ENCODE data around the gene THRB.
"Not testable (repeated sequence)": the region's sequence is repeated elsewhere in the genome, so short reads cannot be mapped to it uniquely, and the experiment has no call there.

Gene THRB

GRCh38 chr3:24420224-24420623, 74.4 kb downstream of the THRB start:
- H3K4me1 ChIP-seq, result no peaks in the 10 kb centered on the region
- H3K27me3 ChIP-seq (ENCODE audit: control insufficient read depth, insufficient read depth, low read length), result no peaks in the 10 kb centered on the region
- H3K36me3 ChIP-seq (ENCODE audit: control insufficient read depth, insufficient read depth, low read length), result no peaks in the 10 kb centered on the region
- no peak overlapping the region for H2AFZ ChIP-seq
- no peak overlapping the region for H3K4me2 ChIP-seq (ENCODE audit: low read length)
- no peak overlapping the region for H3K27ac ChIP-seq
- H3K79me2 ChIP-seq, result peaks cover 2% of the 10 kb centered on the region
- H3K9ac ChIP-seq, result no peak overlapping the region
- no peak for TF ChIP-seq CTCF (IDR thresholded peaks at IDR 0.05)
- no peaks in the 10 kb centered on the region for H3K9me3 ChIP-seq (ENCODE audit: control insufficient read depth, low read length)
- no peak overlapping the region for H3K4me3 ChIP-seq (ENCODE audit: low read depth, low read length)

GRCh38 chr3:24419067-24419791, 75.4 kb downstream of the THRB start:
- H3K4me3 ChIP-seq (ENCODE audit: low read depth, low read length), result no peak overlapping the region
- no peaks in the 10 kb centered on the region for H3K27me3 ChIP-seq (ENCODE audit: control insufficient read depth, insufficient read depth, low read length)
- no peak overlapping the region for H3K4me2 ChIP-seq (ENCODE audit: low read length)
- H3K36me3 ChIP-seq (ENCODE audit: control insufficient read depth, insufficient read depth, low read length), result no peaks in the 10 kb centered on the region
- H3K9me3 ChIP-seq (ENCODE audit: control insufficient read depth, low read length), result no peaks in the 10 kb centered on the region
- H2AFZ ChIP-seq, result no peak overlapping the region
- H3K79me2 ChIP-seq, result peaks cover 2% of the 10 kb centered on the region
- H3K9ac ChIP-seq, result no peak overlapping the region
- no peak for TF ChIP-seq CTCF (IDR thresholded peaks at IDR 0.05)
- no peak overlapping the region for H3K27ac ChIP-seq
- no peaks in the 10 kb centered on the region for H3K4me1 ChIP-seq

- H2AFZ ChIP-seq, result no peak overlapping the region
- H3K9me3 ChIP-seq (ENCODE audit: control insufficient read depth, low read length), result no peaks in the 10 kb centered on the region
- H3K27ac ChIP-seq, result no peak overlapping the region
- H3K4me2 ChIP-seq (ENCODE audit: low read length), result no peak overlapping the region
- H3K9ac ChIP-seq, result no peak overlapping the region
- H3K4me3 ChIP-seq (ENCODE audit: low read depth, low read length), result no peak overlapping the region
- no peaks in the 10 kb centered on the region for H3K36me3 ChIP-seq (ENCODE audit: control insufficient read depth, insufficient read depth, low read length)
- TF ChIP-seq CTCF (IDR thresholded peaks at IDR 0.05), result no peak
- H3K79me2 ChIP-seq, result peaks cover 2% of the 10 kb centered on the region
- no peaks in the 10 kb centered on the region for H3K27me3 ChIP-seq (ENCODE audit: control insufficient read depth, insufficient read depth, low read length)
- H3K4me1 ChIP-seq, result no peaks in the 10 kb centered on the region
Measured at GRCh38 chr3:24417730-24418129, 76.9 kb downstream of the THRB start.

- Histone ChIP-seq H3K4me2 (ENCODE audit: low read length) (no peak overlapping the region), H3K27ac (no peak overlapping the region), H3K9me3 (ENCODE audit: control insufficient read depth, low read length) (no peaks in the 10 kb centered on the region), H3K4me1 (no peaks in the 10 kb centered on the region), H3K36me3 (ENCODE audit: control insufficient read depth, insufficient read depth, low read length) (no peaks in the 10 kb centered on the region), H3K79me2 (peaks cover 2% of the 10 kb centered on the region), H3K27me3 (ENCODE audit: control insufficient read depth, insufficient read depth, low read length) (no peaks in the 10 kb centered on the region), H2AFZ (no peak overlapping the region), H3K4me3 (ENCODE audit: low read depth, low read length) (no peak overlapping the region), H3K9ac (no peak overlapping the region)
- TF ChIP-seq CTCF (IDR thresholded peaks at IDR 0.05), result no peak
Measured at GRCh38 chr3:24416224-24416623, 78.4 kb downstream of the THRB start.

GRCh38 chr3:24415824-24416223, 78.8 kb downstream of the THRB start:
- no peak overlapping the region for H2AFZ ChIP-seq
- H3K9me3 ChIP-seq (ENCODE audit: control insufficient read depth, low read length), result no peaks in the 10 kb centered on the region
- no peak overlapping the region for H3K9ac ChIP-seq
- TF ChIP-seq CTCF (IDR thresholded peaks at IDR 0.05), result no peak
- no peak overlapping the region for H3K4me3 ChIP-seq (ENCODE audit: low read depth, low read length)
- H3K27me3 ChIP-seq (ENCODE audit: control insufficient read depth, insufficient read depth, low read length), result no peaks in the 10 kb centered on the region
- peaks cover under 1% of the 10 kb centered on the region for H3K79me2 ChIP-seq
- no peak overlapping the region for H3K4me2 ChIP-seq (ENCODE audit: low read length)
- no peaks in the 10 kb centered on the region for H3K4me1 ChIP-seq
- H3K36me3 ChIP-seq (ENCODE audit: control insufficient read depth, insufficient read depth, low read length), result no peaks in the 10 kb centered on the region
- no peak overlapping the region for H3K27ac ChIP-seq

- H2AFZ ChIP-seq; H3K4me2 ChIP-seq (ENCODE audit: low read length); H3K27ac ChIP-seq; H3K27me3 ChIP-seq (ENCODE audit: control insufficient read depth, insufficient read depth, low read length); H3K4me3 ChIP-seq (ENCODE audit: low read depth, low read length); H3K79me2 ChIP-seq; H3K9me3 ChIP-seq (ENCODE audit: control insufficient read depth, low read length); H3K4me1 ChIP-seq; H3K36me3 ChIP-seq (ENCODE audit: control insufficient read depth, insufficient read depth, low read length); H3K9ac ChIP-seq: not testable (repeated sequence)
Measured at GRCh38 chr3:24413662-24414061, 81.0 kb downstream of the THRB start.
